GM12865 (cell line): Measurements from ENCODE around the gene CCNY.
"Not testable (repeated sequence)": the region's sequence is repeated elsewhere in the genome, so short reads cannot be mapped to it uniquely, and the experiment has no call there.

ENCODE experiments used
- DNase-seq: peaks from one replicate; pipeline ENCODE4 v3.0.0; 2010; ENCODE audit warnings: low read depth
- H3K4me3 ChIP-seq: 2 replicates; pipeline ENCODE4 v1.5.1; 2011; ENCODE audit warnings: mild to moderate bottlenecking, low read depth, low read length, control low read depth
- TF ChIP-seq, protein P1 (sequence below): IDR thresholded peaks from 2 replicates; pipeline ENCODE4 v1.5.1; 2011; ENCODE audit warnings: low read length, control low read depth, low read depth, inconsistent platforms; ENCODE audit not compliant: insufficient read depth; ENCODE audit errors: missing control alignments

The CCNY gene

DNA sequence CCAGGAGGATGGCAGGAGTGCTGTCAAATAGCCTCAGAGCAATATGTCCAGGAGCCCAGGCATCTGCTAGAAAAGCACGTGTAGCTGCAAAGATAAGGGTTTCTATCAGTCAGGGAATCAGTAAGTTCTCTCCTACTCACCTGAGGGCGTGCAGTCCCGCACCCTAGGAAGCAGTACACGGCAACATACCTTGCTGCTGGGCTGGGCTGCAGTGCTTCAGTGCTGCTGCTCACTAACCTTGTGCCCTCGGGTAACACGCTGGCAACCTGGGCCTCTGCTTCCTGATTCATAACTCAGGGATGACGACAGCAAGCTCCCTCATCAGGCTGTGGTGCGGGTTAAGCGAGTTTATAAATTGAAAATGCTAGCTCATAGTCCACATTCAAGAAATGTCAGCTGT, 29.5 kb upstream of the CCNY start:
- no peak for DNase-seq
- no peak overlapping the region for H3K4me3 ChIP-seq
- TF ChIP-seq, protein P1, sequence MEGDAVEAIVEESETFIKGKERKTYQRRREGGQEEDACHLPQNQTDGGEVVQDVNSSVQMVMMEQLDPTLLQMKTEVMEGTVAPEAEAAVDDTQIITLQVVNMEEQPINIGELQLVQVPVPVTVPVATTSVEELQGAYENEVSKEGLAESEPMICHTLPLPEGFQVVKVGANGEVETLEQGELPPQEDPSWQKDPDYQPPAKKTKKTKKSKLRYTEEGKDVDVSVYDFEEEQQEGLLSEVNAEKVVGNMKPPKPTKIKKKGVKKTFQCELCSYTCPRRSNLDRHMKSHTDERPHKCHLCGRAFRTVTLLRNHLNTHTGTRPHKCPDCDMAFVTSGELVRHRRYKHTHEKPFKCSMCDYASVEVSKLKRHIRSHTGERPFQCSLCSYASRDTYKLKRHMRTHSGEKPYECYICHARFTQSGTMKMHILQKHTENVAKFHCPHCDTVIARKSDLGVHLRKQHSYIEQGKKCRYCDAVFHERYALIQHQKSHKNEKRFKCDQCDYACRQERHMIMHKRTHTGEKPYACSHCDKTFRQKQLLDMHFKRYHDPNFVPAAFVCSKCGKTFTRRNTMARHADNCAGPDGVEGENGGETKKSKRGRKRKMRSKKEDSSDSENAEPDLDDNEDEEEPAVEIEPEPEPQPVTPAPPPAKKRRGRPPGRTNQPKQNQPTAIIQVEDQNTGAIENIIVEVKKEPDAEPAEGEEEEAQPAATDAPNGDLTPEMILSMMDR = no peak

GRCh38 chr10:35307297-35307696, 29.0 kb upstream of the CCNY start:
- H3K4me3 ChIP-seq = no peak overlapping the region
- TF ChIP-seq, protein P1 = no peak
- DNase-seq = no peak

DNA sequence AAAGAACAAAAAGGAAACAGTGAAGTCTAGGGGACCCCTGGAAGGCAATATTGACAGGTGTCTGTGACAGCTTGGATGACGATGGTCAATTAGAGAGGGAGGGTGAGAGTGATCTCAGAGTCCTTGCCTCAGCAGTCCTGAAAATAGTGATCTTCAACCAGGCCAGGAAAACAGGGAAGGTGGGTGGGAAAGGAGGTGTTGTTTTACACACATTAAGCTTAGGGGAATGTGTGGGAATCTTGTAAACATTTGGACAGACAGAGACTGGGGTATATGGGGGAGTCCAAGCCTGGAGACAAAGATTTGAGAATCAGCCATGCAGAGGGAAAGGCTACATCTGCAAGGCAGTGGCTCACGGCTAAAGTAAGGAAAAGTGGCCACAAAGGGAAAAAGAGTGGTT, 27.5 kb upstream of the CCNY start:
- TF ChIP-seq, protein P1 = no peak
- H3K4me3 ChIP-seq = no peak overlapping the region
- DNase-seq = no peak

- H3K4me3 ChIP-seq, DNase-seq: not testable (repeated sequence)
Measured at GRCh38 chr10:35314142-35314541, 22.2 kb upstream of the CCNY start.

GRCh38 chr10:35315235-35315634, 21.1 kb upstream of the CCNY start:
- not testable (repeated sequence) for H3K4me3 ChIP-seq, DNase-seq

GRCh38 chr10:35316218-35316967, 19.9 kb upstream of the CCNY start:
- TF ChIP-seq, protein P1 = no peak
- no peak overlapping the region for H3K4me3 ChIP-seq
- DNase-seq = peak; percentile 34

- TF ChIP-seq, protein P1 = no peak
- no peak overlapping the region for H3K4me3 ChIP-seq
- DNase-seq = no peak
Measured at GRCh38 chr10:35318551-35318950, 17.8 kb upstream of the CCNY start.

GRCh38 chr10:35320341-35320740, 16.0 kb upstream of the CCNY start:
- TF ChIP-seq, protein P1 = no peak
- H3K4me3 ChIP-seq = no peak overlapping the region
- DNase-seq = no peak
